Prostate gland (tissue), 2 donors: Measurements from ENCODE around the gene SLC16A5.

Source experiments
- CTCF ChIP-seq, 4 experiments: fragments of 200-600 bp in 2 of 4; fragments of 450-650 bp in 2 of 4; sonication (generic) in 2 of 4; IDR thresholded peaks; 1 replicate in 3 of 4; 2 replicates in 1 of 4; pipeline ENCODE4 v1.5.1; 2016 to 2019; ENCODE audit warnings: antibody characterized with exemption in 4 of 4, mild to moderate bottlenecking in 2 of 4, moderate library complexity in 2 of 4
- POLR2A ChIP-seq: fragments of 450-650 bp; IDR thresholded peaks from one replicate; pipeline ENCODE4 v1.6.1; 2016; ENCODE audit warnings: antibody characterized with exemption, mild to moderate bottlenecking

- TF ChIP-seq POLR2A: no peak
- no peak for TF ChIP-seq CTCF (IDR thresholded peaks at IDR 0.05)
These were observed 48.5 kb upstream of the SLC16A5 start for GRCh38 chr17:75039238-75039637.
